ENCODE measurements around the gene FYN. TPM values are rescaled to one million over a fixed set of nuclear protein-coding genes. Genes with fewer than 3 reads are reported as not detected.
A peak's percentile ranks its signal among the peaks of the same experiment; 100 is the strongest.

FYN gene
- total RNA-seq, 2 experiments from 2014 or later = 236 to 244 TPM

DNA sequence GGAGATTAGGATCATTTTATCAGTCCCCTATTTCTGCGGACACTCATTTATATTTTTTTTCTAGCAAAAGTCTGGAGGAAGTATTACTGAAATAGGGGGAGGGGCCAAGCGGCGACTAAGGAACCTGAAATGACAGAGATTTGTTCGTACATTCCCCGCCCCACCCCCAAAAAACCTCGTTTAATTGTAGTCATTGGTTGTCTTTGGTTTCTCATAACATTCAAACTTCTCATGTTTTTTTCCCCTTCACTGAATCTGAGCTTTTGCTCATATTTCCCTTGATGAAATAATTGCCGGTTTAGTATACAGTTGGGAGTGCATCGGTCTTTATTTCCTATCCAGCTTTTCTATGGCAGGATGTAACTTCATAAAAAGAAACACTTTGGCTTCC, 768 bp upstream of the FYN start:
- H3K27ac Mint-ChIP-seq = peak overlapping the region; percentile 88
- DNase-seq = peak; percentile 91
- H3K4me3 Mint-ChIP-seq = peak overlapping the region; percentile 96
- H3K27me3 Mint-ChIP-seq (ENCODE audit: low read depth) = no peaks in the 10 kb centered on the region
- no peaks in the 10 kb centered on the region for H3K9me3 Mint-ChIP-seq
- CTCF ChIA-PET = interaction anchor here (0.8 to 1.7 kb wide), 9 partner anchors 68 to 163 kb away, joined by 3 to 14 read pairs (median 3); no protein-coding TSS in a partner anchor
- H3K36me3 Mint-ChIP-seq (ENCODE audit: low read depth) = peaks cover 21% of the 10 kb centered on the region
- intact Hi-C loops (cut with micrococcal nuclease) = loop anchor here (5.0 kb wide), 1 partner anchor 1057 kb away; the partner anchor contains the start of gene CDK19
- H3K4me1 Mint-ChIP-seq (ENCODE audit: low read depth) = peaks cover 27% of the 10 kb centered on the region

DNA sequence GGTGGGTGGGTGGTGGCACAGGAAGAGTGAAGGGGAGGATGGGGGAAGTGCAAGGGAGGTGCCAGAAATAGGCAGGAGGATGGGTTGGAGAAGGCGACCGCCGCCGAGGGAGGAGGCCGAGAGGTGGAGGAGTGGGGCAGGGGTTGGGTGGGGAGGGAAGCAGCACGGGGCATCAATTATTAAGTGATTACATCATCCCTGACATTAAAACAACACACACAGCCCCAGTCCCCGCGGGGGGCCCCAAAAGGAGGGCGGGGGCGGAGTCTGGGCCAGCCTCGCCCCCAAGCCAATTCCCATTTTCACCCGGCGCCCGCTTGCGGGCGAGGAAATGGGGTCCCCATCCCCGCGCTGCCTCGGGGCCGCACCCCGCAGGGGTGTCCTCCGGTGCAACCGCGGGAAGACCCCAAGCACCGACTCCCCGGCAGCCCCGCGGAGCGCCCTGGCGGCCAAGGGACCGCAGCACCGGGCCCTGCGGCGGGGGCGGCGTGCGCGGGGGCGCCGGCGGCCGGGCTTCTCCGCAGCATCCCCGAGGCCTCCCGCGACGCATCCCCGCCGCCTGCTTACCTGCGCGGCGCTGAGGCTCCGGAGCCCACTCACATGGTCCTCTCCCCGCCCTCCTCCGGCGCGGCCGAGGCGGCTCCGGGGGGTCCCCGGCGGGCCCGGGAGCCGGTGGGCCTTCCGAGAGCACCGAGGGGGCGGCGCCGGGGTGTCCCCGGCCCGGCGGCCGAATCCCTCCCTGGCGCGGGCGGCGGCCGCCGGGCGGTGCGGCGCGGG, 663 bp downstream of the FYN start:
- Mint-ChIP-seq H3K27me3 (ENCODE audit: low read depth) (no peaks in the 10 kb centered on the region), H3K36me3 (ENCODE audit: low read depth) (peaks cover 26% of the 10 kb centered on the region), H3K4me1 (ENCODE audit: low read depth) (peaks cover 40% of the 10 kb centered on the region), H3K9me3 (no peaks in the 10 kb centered on the region), H3K27ac (peak overlapping the region; percentile 97), H3K4me3 (peak overlapping the region; percentile 96)
- CTCF ChIA-PET = interaction anchor here (0.6 to 1.7 kb wide), 8 partner anchors 67 to 136 kb away, joined by 3 to 14 read pairs (median 4); no protein-coding TSS in a partner anchor
- peak; percentile 56 for DNase-seq
- intact Hi-C loops (cut with micrococcal nuclease) = loop anchor here (1.0 to 5.0 kb wide), 13 partner anchors 7 to 1055 kb away; partner anchors contain the start of genes CDK19, FAM229B, GTF3C6 and REV3L

DNA sequence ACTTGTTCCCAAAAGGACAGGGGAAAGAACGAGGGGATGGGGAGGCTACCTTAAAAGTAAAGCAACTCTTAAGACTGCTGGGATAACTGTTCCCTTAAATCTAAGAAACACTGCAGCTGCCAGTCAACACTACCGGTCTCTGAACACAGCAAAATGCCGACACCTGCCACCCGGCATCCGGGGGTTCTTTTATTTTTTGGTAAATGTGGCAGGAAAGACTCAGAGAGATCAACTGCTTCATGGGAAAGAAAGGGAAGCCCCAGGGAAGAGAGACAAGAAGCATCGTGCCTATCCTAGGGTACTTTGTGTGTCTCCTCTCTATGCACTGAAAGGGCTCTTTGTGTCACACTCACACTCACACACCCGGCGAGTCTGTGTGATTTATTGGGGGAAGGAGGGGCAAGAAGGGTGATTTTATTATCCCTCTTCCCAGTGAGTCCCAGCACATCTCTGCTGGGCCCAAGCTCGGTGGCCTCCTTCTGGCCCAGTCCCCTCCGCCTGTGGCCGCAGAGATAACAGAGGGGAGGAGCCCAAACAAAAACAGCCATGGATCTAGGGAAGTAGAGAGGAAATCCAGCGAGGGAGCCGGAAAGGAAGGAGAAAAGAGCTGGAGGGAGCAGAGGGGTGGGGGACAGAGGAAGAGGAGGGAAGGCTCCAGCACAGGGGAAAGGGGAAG, 1.4 kb downstream of the FYN start:
- H3K27me3 Mint-ChIP-seq (ENCODE audit: low read depth) = no peaks in the 10 kb centered on the region
- intact Hi-C loops (cut with micrococcal nuclease) = loop anchor here (1.0 to 5.0 kb wide), 9 partner anchors 28 to 1055 kb away; partner anchors contain the start of genes CDK19, REV3L and TRAF3IP2
- H3K9me3 Mint-ChIP-seq = no peaks in the 10 kb centered on the region
- H3K36me3 Mint-ChIP-seq (ENCODE audit: low read depth) = peaks cover 29% of the 10 kb centered on the region
- peak; percentile 57 for DNase-seq
- H3K4me1 Mint-ChIP-seq (ENCODE audit: low read depth) = peaks cover 47% of the 10 kb centered on the region
- peak overlapping the region; percentile 96 for H3K4me3 Mint-ChIP-seq
- peak overlapping the region; percentile 97 for H3K27ac Mint-ChIP-seq
- CTCF ChIA-PET = interaction anchor here (1.2 kb wide), 2 partner anchors 77 to 121 kb away, joined by 3 to 6 read pairs; no protein-coding TSS in a partner anchor

DNA sequence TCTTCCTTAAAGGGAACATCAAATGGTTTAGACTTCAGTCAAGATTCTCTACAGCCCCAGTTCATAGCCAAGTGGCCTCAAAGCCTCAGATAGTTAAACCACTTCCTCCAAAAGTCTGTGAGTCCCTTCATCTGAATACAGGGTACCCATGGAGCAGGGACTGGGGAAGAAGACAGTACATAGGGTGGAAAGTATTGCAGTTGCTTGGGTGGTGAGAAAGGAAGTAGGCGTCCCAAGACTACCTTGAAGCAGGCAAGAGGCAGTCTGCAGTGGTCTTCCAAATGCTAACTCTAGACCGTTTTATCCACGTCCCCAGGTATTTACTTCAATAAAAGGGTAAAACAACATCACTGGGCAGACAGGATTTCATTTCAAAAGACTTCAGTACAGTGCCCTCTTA, 2.0 kb downstream of the FYN start:
- no peaks in the 10 kb centered on the region for H3K27me3 Mint-ChIP-seq (ENCODE audit: low read depth)
- peaks cover 54% of the 10 kb centered on the region for H3K4me1 Mint-ChIP-seq (ENCODE audit: low read depth)
- H3K36me3 Mint-ChIP-seq (ENCODE audit: low read depth) = peaks cover 29% of the 10 kb centered on the region
- peak overlapping the region; percentile 96 for H3K4me3 Mint-ChIP-seq
- intact Hi-C loops (cut with micrococcal nuclease) = loop anchor here (1.0 to 5.0 kb wide), 7 partner anchors 27 to 1054 kb away; partner anchors contain the start of gene CDK19
- peak overlapping the region; percentile 97 for H3K27ac Mint-ChIP-seq
- no peaks in the 10 kb centered on the region for H3K9me3 Mint-ChIP-seq
- CTCF ChIA-PET = interaction anchor here (1.2 kb wide), 2 partner anchors 78 to 122 kb away, joined by 3 to 6 read pairs; no protein-coding TSS in a partner anchor
- peak; percentile 60 for DNase-seq

DNA sequence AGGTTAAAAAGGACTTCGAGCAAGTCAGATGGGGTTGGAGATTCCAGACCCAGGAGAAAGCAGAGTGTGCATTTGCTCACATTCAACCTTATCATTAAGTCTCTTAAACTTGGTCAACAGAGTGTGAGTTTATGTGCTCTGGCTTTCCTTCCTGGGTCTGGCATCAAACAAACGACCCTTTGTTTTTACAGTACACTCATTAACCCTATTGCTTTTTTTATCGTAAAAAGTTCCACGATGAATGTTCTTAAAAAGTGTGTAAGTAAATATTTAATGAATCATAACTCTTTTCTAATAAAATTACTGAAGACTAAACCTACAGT, 2.5 kb downstream of the FYN start:
- Mint-ChIP-seq H3K4me3 (peak overlapping the region; percentile 96), H3K9me3 (no peaks in the 10 kb centered on the region), H3K27me3 (ENCODE audit: low read depth) (no peaks in the 10 kb centered on the region), H3K27ac (peak overlapping the region; percentile 97), H3K4me1 (ENCODE audit: low read depth) (peaks cover 58% of the 10 kb centered on the region), H3K36me3 (ENCODE audit: low read depth) (peaks cover 29% of the 10 kb centered on the region)
- CTCF ChIA-PET = interaction anchor here (1.0 to 2.5 kb wide), 6 partner anchors 9 to 160 kb away, joined by 3 to 7 read pairs (median 3); no protein-coding TSS in a partner anchor
- no peak for DNase-seq
- intact Hi-C loops (cut with micrococcal nuclease) = loop anchor here (1.0 to 5.0 kb wide), 7 partner anchors 26 to 1053 kb away; partner anchors contain the start of gene CDK19

DNA sequence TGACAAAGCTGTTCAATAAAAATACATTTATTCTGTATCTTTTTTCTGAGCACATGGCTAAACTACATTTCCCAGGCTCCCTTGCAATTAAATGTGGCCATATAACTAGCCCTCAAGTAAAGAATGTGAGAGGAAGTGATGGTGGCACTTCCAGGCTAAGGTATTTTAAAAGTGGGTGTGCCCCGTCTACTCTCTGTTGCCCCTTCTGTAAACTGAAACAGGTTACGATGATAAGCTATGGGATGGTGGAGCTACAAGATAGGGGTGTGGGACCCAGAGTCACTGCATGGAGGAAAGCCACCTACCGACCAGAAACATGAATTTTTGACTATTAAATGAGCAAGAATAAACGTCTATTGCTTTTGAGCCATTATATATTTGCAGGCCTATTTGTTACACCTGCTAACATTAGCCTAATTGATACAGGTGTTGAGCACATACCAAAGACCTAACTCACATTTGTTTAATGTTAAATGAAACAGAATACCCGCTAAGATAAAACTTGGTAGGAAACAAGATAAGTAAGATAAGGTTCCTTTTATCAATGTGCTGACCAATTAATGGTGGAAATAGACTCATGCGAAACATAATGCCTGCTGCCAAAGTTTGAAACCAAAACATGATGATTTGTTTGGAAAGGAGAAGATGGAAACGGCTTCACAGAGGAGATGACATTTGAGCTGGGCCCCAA, 3.1 kb downstream of the FYN start:
- H3K27me3 Mint-ChIP-seq (ENCODE audit: low read depth) = no peaks in the 10 kb centered on the region
- H3K36me3 Mint-ChIP-seq (ENCODE audit: low read depth) = peaks cover 32% of the 10 kb centered on the region
- H3K4me1 Mint-ChIP-seq (ENCODE audit: low read depth) = peaks cover 62% of the 10 kb centered on the region
- intact Hi-C loops (cut with micrococcal nuclease) = loop anchor here (5.0 kb wide), 1 partner anchor 1053 kb away; the partner anchor contains the start of gene CDK19
- no peaks in the 10 kb centered on the region for H3K9me3 Mint-ChIP-seq
- H3K27ac Mint-ChIP-seq = peak overlapping the region; percentile 97
- CTCF ChIA-PET = interaction anchor here (0.6 to 2.5 kb wide), 9 partner anchors 9 to 160 kb away, joined by 3 to 7 read pairs (median 3); no protein-coding TSS in a partner anchor
- DNase-seq = no peak
- peak overlapping the region; percentile 96 for H3K4me3 Mint-ChIP-seq

DNA sequence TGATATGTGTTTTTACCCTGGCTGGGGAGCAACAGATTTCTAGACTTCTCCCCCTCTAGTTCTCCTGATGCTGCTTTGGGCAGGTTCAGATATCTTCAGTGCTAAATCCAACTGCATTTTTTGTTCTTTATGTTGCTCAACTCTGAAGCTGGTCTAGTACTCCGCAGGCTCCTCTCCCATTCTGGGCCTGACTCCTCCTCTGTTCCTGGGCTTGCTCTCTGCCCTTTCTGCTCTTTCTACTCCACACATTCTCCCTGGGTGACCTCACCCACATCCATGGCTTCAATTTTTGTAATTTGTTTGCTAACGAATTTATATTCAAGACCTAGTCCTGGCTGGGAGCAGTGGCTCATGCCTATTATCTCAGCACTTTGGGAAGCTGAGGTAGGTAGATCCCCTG, 6.4 kb downstream of the FYN start:
- CTCF ChIA-PET = interaction anchor here (1.3 kb wide), 1 partner anchor 27 kb away, joined by 4 read pairs; no protein-coding TSS in a partner anchor
- peak overlapping the region; percentile 50 for H3K4me3 Mint-ChIP-seq

DNA sequence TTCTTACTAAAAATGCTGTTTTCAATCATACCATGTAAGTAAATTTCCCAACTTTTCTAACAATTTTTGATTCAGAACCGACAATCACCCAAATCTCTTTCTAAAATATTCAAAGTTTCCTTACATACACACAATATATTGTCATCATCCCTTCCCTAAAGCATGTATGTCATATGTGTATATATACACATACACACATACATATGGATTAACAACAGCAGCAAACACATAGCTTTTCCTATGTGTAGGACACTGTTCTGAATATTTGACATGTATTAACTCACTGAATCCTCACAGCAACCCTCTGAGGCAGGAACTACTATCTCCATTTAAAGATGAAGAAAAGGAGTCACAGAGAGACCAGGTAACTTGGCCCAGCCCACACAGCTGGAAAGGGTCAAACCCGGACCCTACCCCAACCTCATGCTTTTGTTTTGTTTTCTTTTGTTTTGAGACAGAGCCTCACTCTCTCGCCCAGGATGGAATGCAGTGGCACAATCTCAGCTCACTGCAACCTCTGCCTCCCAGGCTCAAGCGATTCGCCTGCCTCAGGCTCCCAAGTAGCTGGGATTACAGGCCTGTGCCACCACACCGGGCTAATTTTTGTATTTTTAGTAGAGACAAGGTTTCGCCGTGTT, 7.2 kb downstream of the FYN start:
- Mint-ChIP-seq H3K36me3 (ENCODE audit: low read depth) (peaks cover 37% of the 10 kb centered on the region), H3K9me3 (no peaks in the 10 kb centered on the region), H3K27me3 (ENCODE audit: low read depth) (no peaks in the 10 kb centered on the region), H3K27ac (peak overlapping the region; percentile 84), H3K4me3 (peak overlapping the region; percentile 50), H3K4me1 (ENCODE audit: low read depth) (peaks cover 94% of the 10 kb centered on the region)
- DNase-seq = no peak
- CTCF ChIA-PET = interaction anchor here (1.3 to 1.4 kb wide), 2 partner anchors 21 to 22 kb away, joined by 4 read pairs; no protein-coding TSS in a partner anchor
- intact Hi-C loops (cut with micrococcal nuclease) = loop anchor here (1.0 kb wide), 7 partner anchors 7 to 107 kb away; partner anchors contain the start of gene FYN

More for the DNA sequence above, 6.4 kb downstream of the FYN start:
- intact Hi-C loops (cut with micrococcal nuclease) = no loop called here
- H3K36me3 Mint-ChIP-seq (ENCODE audit: low read depth) = peaks cover 44% of the 10 kb centered on the region
- H3K9me3 Mint-ChIP-seq = no peaks in the 10 kb centered on the region
- H3K4me1 Mint-ChIP-seq (ENCODE audit: low read depth) = peaks cover 85% of the 10 kb centered on the region
- peak overlapping the region; percentile 84 for H3K27ac Mint-ChIP-seq
- H3K27me3 Mint-ChIP-seq (ENCODE audit: low read depth) = no peaks in the 10 kb centered on the region
- DNase-seq = no peak

DNA sequence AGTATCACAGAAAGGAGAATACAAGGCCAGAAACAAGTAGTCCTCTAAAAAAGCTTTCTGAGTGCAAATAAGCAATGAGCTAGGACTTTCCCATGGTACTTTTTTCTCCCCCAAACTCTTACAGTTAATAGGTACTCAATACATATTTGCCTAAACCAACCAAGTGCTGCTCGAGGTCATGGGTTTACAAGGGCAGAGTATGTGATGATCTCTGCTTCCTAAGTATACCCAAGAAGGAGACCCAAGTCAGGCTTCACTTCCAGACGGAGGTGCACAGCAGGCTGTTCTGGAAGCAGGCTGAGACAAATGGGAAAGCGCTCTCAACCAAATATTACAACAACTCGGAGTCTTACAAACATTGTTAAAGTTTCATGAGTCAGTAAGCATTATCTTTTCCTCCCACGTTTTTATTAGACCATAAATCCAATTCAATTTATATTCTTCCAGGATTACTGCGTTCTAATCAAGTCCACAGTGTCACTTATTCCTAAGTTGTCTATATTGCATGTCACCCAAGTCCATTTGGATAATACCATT, 8.1 kb downstream of the FYN start:
- Mint-ChIP-seq H3K27me3 (ENCODE audit: low read depth) (no peaks in the 10 kb centered on the region), H3K4me3 (peak overlapping the region; percentile 23), H3K36me3 (ENCODE audit: low read depth) (peaks cover 32% of the 10 kb centered on the region), H3K9me3 (no peaks in the 10 kb centered on the region), H3K27ac (peak overlapping the region; percentile 84), H3K4me1 (ENCODE audit: low read depth) (peaks cover 97% of the 10 kb centered on the region)
- CTCF ChIA-PET = interaction anchor here (0.6 to 1.4 kb wide), 5 partner anchors 20 to 298 kb away, joined by 3 to 4 read pairs (median 4); no protein-coding TSS in a partner anchor
- no peak for DNase-seq
- intact Hi-C loops (cut with micrococcal nuclease) = loop anchor here (1.0 kb wide), 7 partner anchors 8 to 106 kb away; partner anchors contain the start of gene FYN

DNA sequence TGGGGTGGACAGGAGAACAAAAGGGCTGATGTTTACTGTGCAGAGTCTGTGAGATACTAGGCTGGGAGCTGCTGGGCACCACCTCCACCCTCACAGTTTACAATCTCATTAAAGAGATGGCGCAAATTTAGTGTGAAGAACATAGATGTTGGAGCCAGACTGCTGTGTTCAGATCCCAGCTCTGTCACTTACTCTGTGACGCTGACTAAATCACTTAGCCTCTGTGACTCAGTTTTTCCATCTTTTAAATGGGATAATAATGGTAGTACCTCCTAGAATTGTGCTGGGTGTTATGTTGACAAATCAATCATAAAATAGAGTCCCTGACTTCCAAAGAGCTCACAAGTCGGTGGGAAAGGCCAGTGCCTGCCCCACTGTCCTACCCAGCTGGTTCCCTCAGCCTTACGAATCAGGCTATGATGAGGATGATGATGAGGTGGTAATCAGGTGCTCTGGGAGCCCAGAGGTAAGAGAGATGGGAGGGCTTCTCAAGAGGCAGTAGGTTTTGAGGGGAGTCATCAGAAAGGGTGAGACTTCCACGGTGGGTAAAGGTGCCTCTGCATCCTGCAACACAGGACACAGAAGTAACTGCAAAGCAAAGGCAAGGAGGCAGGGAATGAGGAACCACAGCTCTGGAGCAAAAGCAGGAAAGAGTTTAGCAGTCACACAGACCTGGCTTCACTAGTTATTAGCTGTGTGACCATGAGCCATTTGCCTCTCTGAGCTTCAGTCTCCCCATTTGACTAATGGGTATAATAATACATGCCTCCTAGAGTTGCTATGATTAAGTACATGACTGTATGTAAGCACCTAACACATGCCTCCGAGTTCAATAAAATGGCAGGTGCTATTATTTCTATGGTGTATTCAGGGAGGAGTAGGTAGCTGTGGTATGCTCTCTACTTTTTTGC, 8.9 kb downstream of the FYN start:
- intact Hi-C loops (cut with micrococcal nuclease) = loop anchor here (1.0 kb wide), 7 partner anchors 7 to 105 kb away; partner anchors contain the start of gene FYN
- DNase-seq = no peak
- Mint-ChIP-seq H3K27ac (peak overlapping the region; percentile 84), H3K36me3 (ENCODE audit: low read depth) (peaks cover 26% of the 10 kb centered on the region), H3K27me3 (ENCODE audit: low read depth) (no peaks in the 10 kb centered on the region), H3K9me3 (no peaks in the 10 kb centered on the region), H3K4me1 (ENCODE audit: low read depth) (peaks cover 97% of the 10 kb centered on the region), H3K4me3 (peak overlapping the region; percentile 53)
- CTCF ChIA-PET = interaction anchor here (0.6 to 1.4 kb wide), 7 partner anchors 19 to 299 kb away, joined by 3 to 4 read pairs (median 3); no protein-coding TSS in a partner anchor
